ENCODE results near the gene DLG4.

DNA sequence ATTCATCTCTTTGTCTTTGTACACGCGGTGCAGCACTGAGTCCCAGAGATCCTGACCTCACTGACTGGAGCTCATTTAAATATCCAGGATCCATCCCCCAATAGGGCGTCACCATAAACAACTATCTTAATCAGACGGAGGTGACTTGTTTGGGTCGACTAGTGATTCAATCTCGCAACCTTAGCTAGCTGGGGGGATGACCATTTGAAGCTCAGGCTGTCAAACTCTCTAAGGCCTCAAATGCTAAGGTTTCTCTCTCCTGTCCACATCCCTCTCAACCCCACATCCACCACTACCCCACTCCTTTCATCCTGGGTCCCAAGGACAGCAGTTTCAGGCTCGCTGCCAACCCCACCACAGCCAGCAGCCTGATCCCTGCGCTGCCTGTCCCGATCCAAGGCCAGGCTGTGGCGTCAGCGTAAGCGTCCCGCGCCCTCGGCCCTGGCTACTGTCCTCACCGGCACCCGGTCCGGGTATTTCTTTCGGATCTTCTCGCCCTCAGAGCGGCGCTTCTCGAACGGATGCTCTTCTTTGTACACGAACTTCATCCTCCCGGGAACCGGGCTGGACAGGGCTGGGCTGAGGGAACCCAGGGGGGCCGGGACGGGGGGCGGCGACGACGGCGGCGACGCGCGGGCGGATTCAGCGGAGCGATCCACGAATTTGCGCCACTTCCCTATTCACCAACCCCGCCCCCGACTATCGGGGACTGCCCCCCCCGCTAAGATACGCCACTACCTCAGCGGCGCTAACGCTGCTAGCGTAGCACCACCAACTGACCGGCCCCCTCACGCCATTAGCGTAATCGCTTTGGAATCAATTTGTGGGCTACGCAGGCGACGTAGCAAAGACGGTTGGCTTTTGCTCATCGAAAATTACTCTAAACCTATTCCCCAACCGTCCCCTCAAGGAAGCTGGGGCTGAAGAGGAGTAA lies 22.4 kb upstream of the DLG4 start, which contains the start of gene GABARAP:
- TF ChIP-seq, protein P1, sequence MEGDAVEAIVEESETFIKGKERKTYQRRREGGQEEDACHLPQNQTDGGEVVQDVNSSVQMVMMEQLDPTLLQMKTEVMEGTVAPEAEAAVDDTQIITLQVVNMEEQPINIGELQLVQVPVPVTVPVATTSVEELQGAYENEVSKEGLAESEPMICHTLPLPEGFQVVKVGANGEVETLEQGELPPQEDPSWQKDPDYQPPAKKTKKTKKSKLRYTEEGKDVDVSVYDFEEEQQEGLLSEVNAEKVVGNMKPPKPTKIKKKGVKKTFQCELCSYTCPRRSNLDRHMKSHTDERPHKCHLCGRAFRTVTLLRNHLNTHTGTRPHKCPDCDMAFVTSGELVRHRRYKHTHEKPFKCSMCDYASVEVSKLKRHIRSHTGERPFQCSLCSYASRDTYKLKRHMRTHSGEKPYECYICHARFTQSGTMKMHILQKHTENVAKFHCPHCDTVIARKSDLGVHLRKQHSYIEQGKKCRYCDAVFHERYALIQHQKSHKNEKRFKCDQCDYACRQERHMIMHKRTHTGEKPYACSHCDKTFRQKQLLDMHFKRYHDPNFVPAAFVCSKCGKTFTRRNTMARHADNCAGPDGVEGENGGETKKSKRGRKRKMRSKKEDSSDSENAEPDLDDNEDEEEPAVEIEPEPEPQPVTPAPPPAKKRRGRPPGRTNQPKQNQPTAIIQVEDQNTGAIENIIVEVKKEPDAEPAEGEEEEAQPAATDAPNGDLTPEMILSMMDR (IDR thresholded peaks at IDR 0.05), result peak in 1 of 3 experiments; percentile 8
- TF ChIP-seq POLR2A (IDR thresholded peaks at IDR 0.05), result peak; percentile 12
